Pancreas (tissue), 10 donors: Measurements from ENCODE around the gene SYCP2. TPM values are rescaled to one million over a fixed set of nuclear protein-coding genes. Genes with fewer than 3 reads are reported as not detected.
"Not testable (repeated sequence)": the region's sequence is repeated elsewhere in the genome, so short reads cannot be mapped to it uniquely, and the experiment has no call there.

ENCODE experiments used
- ATAC-seq, 4 donors: fragments of 200-7000 bp; cut with Tn5 transposase; one replicate each; pipeline versions ENCODE4 v1.8.0 to v1.9.1; 2020; ENCODE audit warnings: mild to moderate bottlenecking in 4 of 4, moderate library complexity in 4 of 4
- DNase-seq, 6 donors: peaks; one replicate each; pipeline ENCODE4 v3.0.0-alpha.2; 2020
- FAIRE-seq: peaks from 2 replicates; lab custom pipeline; 2012; peaks lifted over from hg19 to GRCh38; lab: Jason Lieb, UNC
- H3K27ac ChIP-seq, 4 donors: fragments of 200-600 bp; sonication (generic); 1 replicate in 3 of 4; 2 replicates in 1 of 4; pipeline versions ENCODE4 v1.5.0 to v1.8.0; 2020
- H3K27me3 ChIP-seq, 4 donors: fragments of 200-600 bp; one replicate each; pipeline ENCODE4 v1.8.0; 2021
- H3K36me3 ChIP-seq, 3 donors: fragments of 200-600 bp; sonication (generic) in 1 of 3; one replicate each; pipeline versions ENCODE4 v1.5.0 to v1.8.0; 2020 to 2021
- H3K4me1 ChIP-seq, 3 donors: fragments of 200-600 bp; one replicate each; pipeline ENCODE4 v1.8.0; 2021
- H3K4me3 ChIP-seq, 4 donors: fragments of 200-600 bp; sonication (generic) in 2 of 4; one replicate each; pipeline versions ENCODE4 v1.5.0 to v1.8.0; 2020 to 2021
- H3K9me3 ChIP-seq, 4 donors: fragments of 200-600 bp; one replicate each; pipeline ENCODE4 v1.8.0; 2021
- WGBS, 2 donors: extraction: QIAGEN DNeasy Blood & Tissue Kit; methylation state at CpG; one replicate each; pipeline ENCODE4 v1.1.7; 2013; 5-methylcytosine and 5-hydroxymethylcytosine counted together
- intact Hi-C, 3 donors: fragments of 100-400 bp; cut with DNase I; formaldehyde crosslinking; loops; one replicate each; pipeline versions ENCODE4 v1.11.1 to v1.14.2; 2022
- polyA plus RNA-seq, 2 donors: library from polyadenylated mRNA; stranded (reverse); fragments of 200-250 nt; gene quantifications; one replicate each; pipeline ENCODE4 v1.2.3, GENCODE V29; 2013
- total RNA-seq, 6 donors: library from RNA; stranded (reverse); fragmentation: NEBNext Ultra II Directional in 4 of 6; extraction: Animal tissue kit (Norgen Biotek cat#: 25700) in 4 of 6; gene quantifications; one replicate each; pipeline versions ENCODE4 v1.2.1 to v1.2.4, GENCODE V29; 2021 to 2023
- TF ChIP-seq, protein P1 (sequence below), 4 donors: fragments of 200-600 bp; sonication (generic) in 3 of 4; IDR thresholded peaks; one replicate each; pipeline versions ENCODE4 v1.5.0 to v1.8.0; 2021; ENCODE audit warnings: antibody characterized with exemption in 4 of 4
- donor health status: healthy with polysubstance abuse.
- donor health status: DM: no; HTN: no; CAD: no; lungs with moderate emphysema.
- donor health status: DM: no; HTN: no; CAD: no.
- donor health status: control.
- donor health status: control.
- donor health status: Bipolar disorder and iron deficiency.
- donor health status: DM: yes; HTN: yes; CAD: no.
- donor health status: DM: no; HTN: no; CAD: no.
- donor health status: DM: no; HTN: no; CAD: no.
- donor health status: DM: yes; HTN: yes; CAD: no.

The SYCP2 gene
- total and polyA plus RNA-seq, 8 donors, result 1.3 to 4.7 (median 3.2) TPM

DNA sequence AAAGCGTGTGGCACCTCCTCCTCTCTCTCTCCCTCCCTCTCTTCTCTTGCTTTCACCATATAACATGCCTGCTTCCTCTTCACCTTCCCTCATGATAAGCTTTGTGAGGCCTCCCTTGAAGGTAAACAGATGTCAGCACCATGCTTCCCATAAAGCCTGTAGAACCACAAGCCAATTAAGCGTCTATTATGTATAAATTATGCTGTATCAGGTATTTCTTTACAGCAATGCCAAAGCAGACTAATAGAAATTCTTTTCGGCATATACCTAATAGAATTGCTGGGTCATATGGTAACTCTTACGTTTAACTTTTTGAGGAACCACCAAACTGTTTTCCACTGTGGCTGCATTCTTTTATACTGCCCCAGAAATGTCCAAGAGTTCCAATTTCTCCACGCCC, 75.0 kb downstream of the SYCP2 start:
- WGBS, 2 donors, result 94 to 96% methylated on average over 5 of the region's 5 CpGs
- no peak for FAIRE-seq
- DNase-seq, result no peak
- Histone ChIP-seq H3K4me1 (no peaks in the 10 kb centered on the region), H3K9me3 (no peaks in the 10 kb centered on the region), H3K4me3 (no peak overlapping the region), H3K27ac (no peak overlapping the region), H3K27me3 (no peaks in the 10 kb centered on the region), H3K36me3 (no peaks in the 10 kb centered on the region)
- TF ChIP-seq, protein P1, sequence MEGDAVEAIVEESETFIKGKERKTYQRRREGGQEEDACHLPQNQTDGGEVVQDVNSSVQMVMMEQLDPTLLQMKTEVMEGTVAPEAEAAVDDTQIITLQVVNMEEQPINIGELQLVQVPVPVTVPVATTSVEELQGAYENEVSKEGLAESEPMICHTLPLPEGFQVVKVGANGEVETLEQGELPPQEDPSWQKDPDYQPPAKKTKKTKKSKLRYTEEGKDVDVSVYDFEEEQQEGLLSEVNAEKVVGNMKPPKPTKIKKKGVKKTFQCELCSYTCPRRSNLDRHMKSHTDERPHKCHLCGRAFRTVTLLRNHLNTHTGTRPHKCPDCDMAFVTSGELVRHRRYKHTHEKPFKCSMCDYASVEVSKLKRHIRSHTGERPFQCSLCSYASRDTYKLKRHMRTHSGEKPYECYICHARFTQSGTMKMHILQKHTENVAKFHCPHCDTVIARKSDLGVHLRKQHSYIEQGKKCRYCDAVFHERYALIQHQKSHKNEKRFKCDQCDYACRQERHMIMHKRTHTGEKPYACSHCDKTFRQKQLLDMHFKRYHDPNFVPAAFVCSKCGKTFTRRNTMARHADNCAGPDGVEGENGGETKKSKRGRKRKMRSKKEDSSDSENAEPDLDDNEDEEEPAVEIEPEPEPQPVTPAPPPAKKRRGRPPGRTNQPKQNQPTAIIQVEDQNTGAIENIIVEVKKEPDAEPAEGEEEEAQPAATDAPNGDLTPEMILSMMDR (IDR thresholded peaks at IDR 0.05), result no peak
- no peak for ATAC-seq
- intact Hi-C loops, result no loop called here

- H3K9me3 ChIP-seq, result no peaks in the 10 kb centered on the region
- WGBS, 2 donors, result 94 to 96% methylated on average over 2 of the region's 2 CpGs
- no peak for ATAC-seq
These were observed 75.5 kb downstream of the SYCP2 start for GRCh38 chr20:59857966-59858365.

GRCh38 chr20:59856941-59857340, 76.5 kb downstream of the SYCP2 start:
- H3K4me3 ChIP-seq, intact Hi-C loops, H3K27me3 ChIP-seq, H3K27ac ChIP-seq, DNase-seq, H3K9me3 ChIP-seq, FAIRE-seq, H3K4me1 ChIP-seq, ATAC-seq, H3K36me3 ChIP-seq: not testable (repeated sequence)
- 93 to 94% methylated on average over 5 of the region's 5 CpGs for WGBS, 2 donors

More at GRCh38 chr20:59857966-59858365, 75.5 kb downstream of the SYCP2 start:
- H3K27me3 ChIP-seq, result no peaks in the 10 kb centered on the region
- no peak overlapping the region for H3K4me3 ChIP-seq
- intact Hi-C loops, result no loop called here
- DNase-seq (no peak), FAIRE-seq (no peak)
- H3K4me1 ChIP-seq, result no peaks in the 10 kb centered on the region
- TF ChIP-seq, protein P1 (IDR thresholded peaks at IDR 0.05), result no peak
- no peaks in the 10 kb centered on the region for H3K36me3 ChIP-seq
- H3K27ac ChIP-seq, result no peak overlapping the region

GRCh38 chr20:59856526-59856925, 76.9 kb downstream of the SYCP2 start:
- H3K27ac ChIP-seq, H3K4me3 ChIP-seq, DNase-seq, H3K36me3 ChIP-seq, H3K4me1 ChIP-seq, H3K27me3 ChIP-seq, ATAC-seq, intact Hi-C loops, H3K9me3 ChIP-seq, FAIRE-seq: not testable (repeated sequence)
- 100% methylated on average over 1 of the region's 1 CpG; no CpG with 5 or more reads in 1 of the 2 donors for WGBS, 2 donors

- intact Hi-C loops, result no loop called here
- no peak for DNase-seq
- peak; percentile 69 for FAIRE-seq
These were observed 83.3 kb downstream of the SYCP2 start for GRCh38 chr20:59850018-59850641.

More at GRCh38 chr20:59850018-59850641, 83.3 kb downstream of the SYCP2 start:
- Histone ChIP-seq H3K36me3 (no peaks in the 10 kb centered on the region), H3K9me3 (no peaks in the 10 kb centered on the region), H3K4me1 (no peaks in the 10 kb centered on the region), H3K27me3 (no peaks in the 10 kb centered on the region), H3K27ac (no peak overlapping the region), H3K4me3 (no peak overlapping the region)
- peak in 3 of 4 donors; percentile 62 to 66 (median 63) for ATAC-seq
- WGBS, 2 donors, result 71 to 76% methylated on average over 7 of the region's 7 CpGs
- TF ChIP-seq, protein P1 (IDR thresholded peaks at IDR 0.05), result peak in 3 of 4 donors; percentile 59 to 63 (median 60)
